Spinal cord (tissue), 10 donors: ENCODE results near the gene TNRC6C. TPM values are rescaled to one million over a fixed set of nuclear protein-coding genes. Genes with fewer than 3 reads are reported as not detected.

ENCODE experiments used
- DNase-seq, 6 donors: peaks; one replicate each; pipeline versions ENCODE4 v3.0.0 to v3.0.0-alpha.2; 2013 to 2015; ENCODE audit warnings: low spot score in 6 of 6, low read depth in 4 of 6
- H3K27ac ChIP-seq: one replicate; pipeline ENCODE4 v1.5.1; 2013; ENCODE audit warnings: low read depth, low read length, control low read depth
- H3K27me3 ChIP-seq: one replicate; pipeline ENCODE4 v1.6.1; 2013; ENCODE audit warnings: low read length; ENCODE audit not compliant: control insufficient read depth, insufficient read depth
- H3K36me3 ChIP-seq: one replicate; pipeline ENCODE4 v1.6.1; 2013; ENCODE audit warnings: low read length; ENCODE audit not compliant: control insufficient read depth, insufficient read depth
- H3K4me1 ChIP-seq: one replicate; pipeline ENCODE4 v1.6.1; 2013; ENCODE audit warnings: low read length; ENCODE audit not compliant: control insufficient read depth, insufficient read depth
- H3K4me3 ChIP-seq: one replicate; pipeline ENCODE4 v1.5.1; 2013; ENCODE audit warnings: low read depth, low read length, control low read depth
- H3K9me3 ChIP-seq: one replicate; pipeline ENCODE4 v1.6.1; 2013; ENCODE audit warnings: low read length; ENCODE audit not compliant: control insufficient read depth, insufficient read depth
- WGBS: methylation state at CpG from one replicate; pipeline ENCODE4 v1.1.5; 2013; ENCODE audit warnings: missing lambda C conversion rate; ENCODE audit not compliant: insufficient coverage; 5-methylcytosine and 5-hydroxymethylcytosine counted together
- polyA plus RNA-seq, 2 donors: library from polyadenylated mRNA; unstranded; fragments of 120-200 nt; gene quantifications; one replicate each; pipeline ENCODE4 v1.2.1, GENCODE V29; 2013; ENCODE audit not compliant: insufficient read length in 2 of 2
- total RNA-seq, 2 donors: library from RNA; depleted of rRNA in 1 of 2; stranded (reverse); fragments of 120-200 nt in 1 of 2; fragments of >200 nt in 1 of 2; gene quantifications; one replicate each; pipeline versions ENCODE4 v1.2.3 to v1.2.4, GENCODE V29; 2013 to 2014
- donor health status: healthy.

TNRC6C gene
- total and polyA plus RNA-seq, 4 donors = 21.5 to 31.8 (median 26.3) TPM

DNA sequence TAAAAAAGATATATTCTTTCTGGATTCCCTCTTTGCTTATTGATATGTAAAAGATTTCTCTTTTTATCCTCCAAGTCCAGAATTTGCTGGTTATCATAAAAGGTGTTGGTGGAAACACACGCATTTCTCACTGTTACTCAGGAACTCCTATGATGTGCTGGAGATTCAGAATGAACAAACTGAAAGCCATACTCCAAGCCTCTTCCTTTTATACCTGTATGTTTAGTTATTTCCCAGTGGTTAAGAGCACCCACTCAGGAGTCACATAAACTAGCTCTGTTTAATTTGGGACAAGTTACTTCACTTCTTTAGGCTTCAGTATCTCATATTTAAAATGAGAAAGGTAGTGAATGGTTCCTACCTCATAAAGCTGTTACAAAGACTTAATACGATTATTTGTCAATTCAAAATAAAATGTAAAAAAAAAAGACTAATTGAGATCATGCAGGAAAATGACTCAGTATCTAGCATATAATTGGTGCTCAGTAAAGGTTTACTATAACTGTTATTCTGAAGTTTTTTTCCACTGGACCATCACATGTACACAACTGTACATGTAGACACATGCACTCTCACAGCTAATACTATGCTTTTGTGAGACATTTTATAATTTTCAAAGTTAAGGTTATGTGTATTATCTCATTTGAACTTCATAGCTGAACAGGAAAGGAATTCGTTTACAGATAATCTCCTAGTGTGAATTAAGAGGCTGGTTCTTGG is 47.1 kb downstream of the TNRC6C start:
- no peak for DNase-seq
- Histone ChIP-seq H3K9me3 (no peaks in the 10 kb centered on the region), H3K4me3 (no peak overlapping the region), H3K36me3 (peaks cover 6% of the 10 kb centered on the region), H3K4me1 (no peaks in the 10 kb centered on the region), H3K27ac (no peak overlapping the region), H3K27me3 (no peaks in the 10 kb centered on the region)
- WGBS = no CpG with 5 or more reads among the region's 3 CpGs

DNA sequence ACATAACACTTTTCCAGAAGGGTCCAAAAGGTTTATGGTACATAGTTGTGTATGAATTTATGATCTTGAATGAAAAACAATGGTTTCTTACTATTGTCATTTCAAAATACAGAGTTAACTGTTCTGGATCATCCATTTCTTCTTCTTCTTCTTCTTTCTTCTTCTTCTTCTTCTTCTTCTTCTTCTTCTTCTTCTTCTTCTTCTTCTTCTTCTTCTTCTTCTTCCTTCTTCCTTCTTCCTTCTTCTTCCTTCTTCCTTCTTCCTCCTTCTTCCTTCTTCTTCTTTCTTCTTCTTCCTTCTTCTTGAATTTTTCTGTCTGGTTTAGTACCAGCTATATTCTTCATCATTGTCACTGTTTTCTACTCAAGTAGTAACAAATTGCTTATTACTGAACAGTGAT is 47.8 kb downstream of the TNRC6C start:
- Histone ChIP-seq H3K4me1 (no peaks in the 10 kb centered on the region), H3K27me3 (no peaks in the 10 kb centered on the region), H3K36me3 (peaks cover 12% of the 10 kb centered on the region), H3K9me3 (no peaks in the 10 kb centered on the region), H3K4me3 (no peak overlapping the region), H3K27ac (no peak overlapping the region)
- no peak for DNase-seq

DNA sequence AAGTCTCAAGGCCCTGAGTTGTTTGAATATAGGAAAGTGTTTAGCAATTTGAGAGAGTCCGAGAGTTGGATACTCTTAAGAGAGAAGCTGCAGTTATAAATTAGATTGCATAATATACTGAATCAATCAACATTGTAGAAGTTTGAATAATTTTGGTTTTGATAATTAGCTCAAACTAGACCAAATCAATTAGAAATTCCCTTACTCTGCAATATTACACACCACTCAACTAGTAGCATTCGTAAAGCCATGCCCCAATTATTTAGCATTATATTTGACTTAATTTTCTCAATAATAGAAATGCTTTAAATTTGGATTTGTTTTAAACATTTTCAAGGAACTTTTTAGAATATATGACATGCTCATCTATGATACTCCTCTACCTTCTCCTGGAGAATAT is 49.1 kb downstream of the TNRC6C start:
- no peaks in the 10 kb centered on the region for H3K27me3 ChIP-seq
- peaks cover 12% of the 10 kb centered on the region for H3K36me3 ChIP-seq
- H3K9me3 ChIP-seq = no peaks in the 10 kb centered on the region
- no peak overlapping the region for H3K27ac ChIP-seq
- H3K4me1 ChIP-seq = no peaks in the 10 kb centered on the region
- no CpG with 5 or more reads among the region's 2 CpGs for WGBS
- DNase-seq = no peak
- H3K4me3 ChIP-seq = no peak overlapping the region

DNA sequence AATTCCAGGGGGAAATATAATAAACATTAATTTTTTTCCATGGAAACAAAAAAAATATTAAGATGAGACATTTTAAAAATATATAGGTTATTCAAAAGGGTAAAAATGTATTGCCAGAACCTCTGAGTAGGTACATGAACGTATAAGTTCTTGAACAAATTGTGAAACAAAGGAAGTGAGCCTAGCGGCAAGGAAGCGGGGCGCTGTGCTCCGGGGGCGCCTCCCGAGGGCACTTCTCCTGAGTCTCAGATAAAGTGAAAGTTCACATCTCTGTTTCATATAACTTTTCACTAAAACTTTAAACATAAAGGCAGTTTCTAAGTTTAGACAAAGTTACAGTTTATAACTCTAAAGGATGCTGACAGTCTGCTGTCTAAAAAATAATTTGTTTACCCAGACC is 52.3 kb downstream of the TNRC6C start:
- H3K27ac ChIP-seq = no peak overlapping the region
- whole genome bisulfite sequencing = 40% methylated on average over 1 of the region's 7 CpGs

DNA sequence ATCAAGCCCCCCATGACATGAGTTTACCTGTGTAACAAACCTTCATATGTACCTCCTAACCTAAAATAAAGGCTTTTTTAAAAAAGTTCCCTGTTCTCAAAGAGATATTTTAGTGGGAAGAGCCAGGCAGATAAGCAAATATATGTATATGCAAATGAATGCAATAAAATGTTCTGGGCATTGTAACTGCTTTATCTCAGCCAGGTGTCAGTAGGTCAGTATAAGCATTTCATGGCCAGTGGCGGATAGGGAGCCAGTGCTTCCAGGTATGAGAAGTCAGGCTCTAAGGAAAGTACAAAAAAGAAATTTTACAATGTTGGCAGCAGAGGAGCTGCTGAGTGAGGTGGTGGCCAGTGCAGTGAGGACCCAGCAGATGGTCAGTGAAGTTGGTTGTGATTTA is 53.9 kb downstream of the TNRC6C start:
- Histone ChIP-seq H3K36me3 (peaks cover 16% of the 10 kb centered on the region), H3K9me3 (no peaks in the 10 kb centered on the region), H3K4me3 (no peak overlapping the region), H3K27me3 (no peaks in the 10 kb centered on the region), H3K4me1 (peaks cover 5% of the 10 kb centered on the region), H3K27ac (no peak overlapping the region)
- 60% methylated on average over 1 of the region's 1 CpG for WGBS
- DNase-seq = no peak

More for the DNA sequence above, 52.3 kb downstream of the TNRC6C start:
- H3K36me3 ChIP-seq = peaks cover 12% of the 10 kb centered on the region
- no peaks in the 10 kb centered on the region for H3K27me3 ChIP-seq
- no peak for DNase-seq
- no peak overlapping the region for H3K4me3 ChIP-seq
- H3K4me1 ChIP-seq = no peaks in the 10 kb centered on the region
- H3K9me3 ChIP-seq = no peaks in the 10 kb centered on the region

DNA sequence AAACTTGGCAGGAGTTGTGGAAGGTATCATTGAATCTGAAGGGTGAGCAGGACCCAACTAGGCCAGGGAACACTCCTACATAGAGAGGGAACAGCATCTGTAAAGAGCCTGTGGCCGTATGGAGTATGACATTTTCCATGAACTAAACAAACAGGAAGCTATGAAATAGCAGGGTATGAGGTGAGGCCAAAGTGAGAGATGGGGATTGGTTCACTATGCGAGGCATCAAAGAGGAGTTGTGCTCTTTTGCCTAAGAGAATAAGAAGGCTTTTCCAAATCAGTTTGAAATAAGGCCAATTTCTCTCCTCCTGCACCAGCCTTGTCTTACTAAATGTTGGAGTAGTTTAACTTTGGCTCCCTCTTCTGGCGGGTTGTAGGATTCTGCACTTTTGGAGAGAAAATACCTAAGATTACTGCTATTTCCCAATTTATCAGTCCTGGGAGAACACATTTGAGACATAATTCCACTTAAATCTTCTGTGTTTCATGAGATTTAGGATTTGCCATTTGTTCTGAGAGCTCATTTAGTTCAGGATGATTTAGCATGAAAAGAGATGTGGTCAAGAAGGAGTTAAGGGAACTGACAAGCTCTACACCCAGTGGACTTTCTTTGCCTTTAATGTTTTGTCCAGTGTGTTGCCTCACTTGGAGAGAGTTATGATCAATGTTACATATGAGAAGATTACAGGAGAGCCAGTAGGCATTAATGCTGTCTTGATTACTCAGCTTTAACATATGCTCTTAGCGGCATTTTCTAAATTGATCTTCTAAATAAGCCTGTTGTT is 55.4 kb downstream of the TNRC6C start:
- Histone ChIP-seq H3K27ac (peak overlapping the region; percentile 40), H3K27me3 (no peaks in the 10 kb centered on the region), H3K4me3 (no peak overlapping the region), H3K4me1 (peaks cover 5% of the 10 kb centered on the region), H3K36me3 (peaks cover 16% of the 10 kb centered on the region), H3K9me3 (no peaks in the 10 kb centered on the region)
- WGBS = no CpG with 5 or more reads among the region's 4 CpGs
- peak; percentile 64 to 96 (median 76) for DNase-seq

DNA sequence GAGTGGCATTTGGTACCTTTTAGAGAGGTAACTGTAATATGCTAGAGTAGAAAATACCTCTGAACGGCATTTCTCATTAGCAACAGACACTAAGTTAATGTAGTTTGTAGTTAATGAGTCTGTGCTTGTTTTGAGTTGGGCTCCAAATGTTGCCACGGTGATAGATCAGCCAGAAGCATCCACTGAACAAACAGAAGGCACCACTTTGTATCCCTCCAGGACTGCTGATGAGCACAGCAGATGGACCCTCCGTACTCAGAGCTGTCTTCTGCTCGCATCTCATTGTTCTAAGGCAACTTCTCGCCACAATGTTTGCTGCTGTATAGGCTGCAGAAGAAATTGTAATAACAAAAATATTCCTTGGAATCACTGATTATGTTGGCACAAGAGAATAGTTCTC is 56.1 kb downstream of the TNRC6C start:
- no CpG with 5 or more reads among the region's 5 CpGs for WGBS
- Histone ChIP-seq H3K4me3 (no peak overlapping the region), H3K4me1 (peaks cover 5% of the 10 kb centered on the region), H3K27me3 (no peaks in the 10 kb centered on the region), H3K9me3 (no peaks in the 10 kb centered on the region), H3K27ac (no peak overlapping the region), H3K36me3 (peaks cover 14% of the 10 kb centered on the region)
- peak in 2 of 6 donors; percentile 66 to 87 for DNase-seq

DNA sequence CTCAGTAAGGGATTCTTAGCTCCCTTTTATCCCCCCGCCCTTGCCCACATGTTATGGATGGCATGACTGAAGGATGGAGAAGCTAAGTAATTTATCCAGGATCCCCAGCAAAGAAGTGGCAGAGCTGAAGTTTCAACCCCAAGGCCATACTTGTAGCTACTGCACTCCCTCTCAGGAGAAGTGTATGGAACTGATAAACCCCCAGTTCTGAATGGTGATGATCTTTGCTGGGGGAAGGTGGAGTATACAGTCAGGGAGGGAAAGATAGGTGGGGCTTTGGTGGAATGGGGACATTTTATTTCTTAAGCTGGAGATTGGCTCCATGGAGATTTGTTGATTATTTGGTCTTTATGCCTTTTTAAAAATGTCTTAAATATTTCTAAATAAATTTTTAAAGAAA is 58.3 kb downstream of the TNRC6C start:
- no peak for DNase-seq
- Histone ChIP-seq H3K27me3 (no peaks in the 10 kb centered on the region), H3K36me3 (peaks cover 4% of the 10 kb centered on the region), H3K4me3 (no peak overlapping the region), H3K9me3 (no peaks in the 10 kb centered on the region), H3K27ac (no peak overlapping the region), H3K4me1 (peaks cover 5% of the 10 kb centered on the region)
- WGBS = no CpG with 5 or more reads among the region's 1 CpG

DNA sequence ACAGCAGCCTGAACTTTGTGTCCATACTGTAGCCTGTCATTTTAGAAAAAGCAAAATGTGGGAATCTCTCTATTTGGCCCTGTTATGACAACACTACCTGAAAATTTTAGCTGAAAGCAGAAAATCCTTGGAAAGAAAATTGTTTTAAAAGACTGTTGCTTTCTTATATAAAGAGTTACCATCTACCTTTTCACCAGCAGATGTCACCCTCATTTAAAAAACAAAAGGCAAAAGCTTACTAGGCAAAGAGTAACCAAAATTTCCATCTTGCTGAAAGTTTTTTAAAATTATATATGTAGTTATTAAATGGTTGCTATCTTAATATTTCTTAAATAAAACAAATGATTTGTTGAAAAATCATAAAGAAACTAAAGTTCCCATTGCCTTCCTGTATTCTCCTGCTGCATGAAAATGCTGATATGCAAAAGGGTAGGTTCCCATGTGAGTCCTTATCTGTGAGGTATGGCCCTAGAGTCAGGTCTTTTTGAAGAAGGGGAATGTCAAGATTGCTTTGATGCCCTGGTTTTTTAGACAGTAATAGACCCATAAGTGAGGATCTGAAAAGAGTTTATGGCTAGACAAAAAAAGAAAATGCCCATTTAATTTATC is 61.0 kb downstream of the TNRC6C start:
- no peaks in the 10 kb centered on the region for H3K9me3 ChIP-seq
- DNase-seq = peak in 3 of 6 donors; percentile 32 to 83 (median 69)
- no peaks in the 10 kb centered on the region for H3K27me3 ChIP-seq
- no peak overlapping the region for H3K27ac ChIP-seq
- H3K4me1 ChIP-seq = peaks cover 5% of the 10 kb centered on the region
- H3K4me3 ChIP-seq = no peak overlapping the region
- H3K36me3 ChIP-seq = peaks cover 9% of the 10 kb centered on the region
